ENCODE measurements around the gene TK2.

- TF ChIP-seq, protein P1, sequence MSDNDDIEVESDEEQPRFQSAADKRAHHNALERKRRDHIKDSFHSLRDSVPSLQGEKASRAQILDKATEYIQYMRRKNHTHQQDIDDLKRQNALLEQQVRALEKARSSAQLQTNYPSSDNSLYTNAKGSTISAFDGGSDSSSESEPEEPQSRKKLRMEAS (IDR thresholded peaks at IDR 0.05): no peak
- TF ChIP-seq, protein P2, sequence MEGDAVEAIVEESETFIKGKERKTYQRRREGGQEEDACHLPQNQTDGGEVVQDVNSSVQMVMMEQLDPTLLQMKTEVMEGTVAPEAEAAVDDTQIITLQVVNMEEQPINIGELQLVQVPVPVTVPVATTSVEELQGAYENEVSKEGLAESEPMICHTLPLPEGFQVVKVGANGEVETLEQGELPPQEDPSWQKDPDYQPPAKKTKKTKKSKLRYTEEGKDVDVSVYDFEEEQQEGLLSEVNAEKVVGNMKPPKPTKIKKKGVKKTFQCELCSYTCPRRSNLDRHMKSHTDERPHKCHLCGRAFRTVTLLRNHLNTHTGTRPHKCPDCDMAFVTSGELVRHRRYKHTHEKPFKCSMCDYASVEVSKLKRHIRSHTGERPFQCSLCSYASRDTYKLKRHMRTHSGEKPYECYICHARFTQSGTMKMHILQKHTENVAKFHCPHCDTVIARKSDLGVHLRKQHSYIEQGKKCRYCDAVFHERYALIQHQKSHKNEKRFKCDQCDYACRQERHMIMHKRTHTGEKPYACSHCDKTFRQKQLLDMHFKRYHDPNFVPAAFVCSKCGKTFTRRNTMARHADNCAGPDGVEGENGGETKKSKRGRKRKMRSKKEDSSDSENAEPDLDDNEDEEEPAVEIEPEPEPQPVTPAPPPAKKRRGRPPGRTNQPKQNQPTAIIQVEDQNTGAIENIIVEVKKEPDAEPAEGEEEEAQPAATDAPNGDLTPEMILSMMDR (IDR thresholded peaks at IDR 0.05; ENCODE audit: low read depth, low read length, missing input control): peak; percentile 30
- TF ChIP-seq JUND (IDR thresholded peaks at IDR 0.05): no peak
- TF ChIP-seq HNF4G (IDR thresholded peaks at IDR 0.05): no peak
- peak in 1 of 2 donors; percentile 12 for TF ChIP-seq RAD21 (IDR thresholded peaks at IDR 0.05)
- TF ChIP-seq TAF1 (conservative IDR thresholded peaks at IDR 0.05): no peak
- no peak for TF ChIP-seq EGR1 (IDR thresholded peaks at IDR 0.05; ENCODE audit: low read depth in 2 of 2)
- no peak for TF ChIP-seq ZBTB33 (IDR thresholded peaks at IDR 0.05)
- no peak for TF ChIP-seq SP1 (IDR thresholded peaks at IDR 0.05)
- no peak for TF ChIP-seq REST (IDR thresholded peaks at IDR 0.05)
- TF ChIP-seq FOXA2 (IDR thresholded peaks at IDR 0.05): no peak
- TF ChIP-seq GABPA (IDR thresholded peaks at IDR 0.05 in 1 of 2, conservative IDR thresholded peaks at IDR 0.05 in 1 of 2): no peak
- TF ChIP-seq FOXA1 (IDR thresholded peaks at IDR 0.05): no peak
- TF ChIP-seq, protein P3, sequence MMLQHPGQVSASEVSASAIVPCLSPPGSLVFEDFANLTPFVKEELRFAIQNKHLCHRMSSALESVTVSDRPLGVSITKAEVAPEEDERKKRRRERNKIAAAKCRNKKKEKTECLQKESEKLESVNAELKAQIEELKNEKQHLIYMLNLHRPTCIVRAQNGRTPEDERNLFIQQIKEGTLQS (IDR thresholded peaks at IDR 0.05): no peak
These were observed 1.4 kb upstream of the TK2 start for GRCh38 chr16:66551348-66551759.

Data from liver (tissue), 3 donors.